ENCODE data around the gene TCTN3. TPM values are rescaled to one million over a fixed set of nuclear protein-coding genes. Genes with fewer than 3 reads are reported as not detected.

TCTN3 gene, protein sequence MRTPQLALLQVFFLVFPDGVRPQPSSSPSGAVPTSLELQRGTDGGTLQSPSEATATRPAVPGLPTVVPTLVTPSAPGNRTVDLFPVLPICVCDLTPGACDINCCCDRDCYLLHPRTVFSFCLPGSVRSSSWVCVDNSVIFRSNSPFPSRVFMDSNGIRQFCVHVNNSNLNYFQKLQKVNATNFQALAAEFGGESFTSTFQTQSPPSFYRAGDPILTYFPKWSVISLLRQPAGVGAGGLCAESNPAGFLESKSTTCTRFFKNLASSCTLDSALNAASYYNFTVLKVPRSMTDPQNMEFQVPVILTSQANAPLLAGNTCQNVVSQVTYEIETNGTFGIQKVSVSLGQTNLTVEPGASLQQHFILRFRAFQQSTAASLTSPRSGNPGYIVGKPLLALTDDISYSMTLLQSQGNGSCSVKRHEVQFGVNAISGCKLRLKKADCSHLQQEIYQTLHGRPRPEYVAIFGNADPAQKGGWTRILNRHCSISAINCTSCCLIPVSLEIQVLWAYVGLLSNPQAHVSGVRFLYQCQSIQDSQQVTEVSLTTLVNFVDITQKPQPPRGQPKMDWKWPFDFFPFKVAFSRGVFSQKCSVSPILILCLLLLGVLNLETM
- 1 to 10 TPM; 6.3 to 8.6 (median 6.8) TPM for total RNA-seq

DNA sequence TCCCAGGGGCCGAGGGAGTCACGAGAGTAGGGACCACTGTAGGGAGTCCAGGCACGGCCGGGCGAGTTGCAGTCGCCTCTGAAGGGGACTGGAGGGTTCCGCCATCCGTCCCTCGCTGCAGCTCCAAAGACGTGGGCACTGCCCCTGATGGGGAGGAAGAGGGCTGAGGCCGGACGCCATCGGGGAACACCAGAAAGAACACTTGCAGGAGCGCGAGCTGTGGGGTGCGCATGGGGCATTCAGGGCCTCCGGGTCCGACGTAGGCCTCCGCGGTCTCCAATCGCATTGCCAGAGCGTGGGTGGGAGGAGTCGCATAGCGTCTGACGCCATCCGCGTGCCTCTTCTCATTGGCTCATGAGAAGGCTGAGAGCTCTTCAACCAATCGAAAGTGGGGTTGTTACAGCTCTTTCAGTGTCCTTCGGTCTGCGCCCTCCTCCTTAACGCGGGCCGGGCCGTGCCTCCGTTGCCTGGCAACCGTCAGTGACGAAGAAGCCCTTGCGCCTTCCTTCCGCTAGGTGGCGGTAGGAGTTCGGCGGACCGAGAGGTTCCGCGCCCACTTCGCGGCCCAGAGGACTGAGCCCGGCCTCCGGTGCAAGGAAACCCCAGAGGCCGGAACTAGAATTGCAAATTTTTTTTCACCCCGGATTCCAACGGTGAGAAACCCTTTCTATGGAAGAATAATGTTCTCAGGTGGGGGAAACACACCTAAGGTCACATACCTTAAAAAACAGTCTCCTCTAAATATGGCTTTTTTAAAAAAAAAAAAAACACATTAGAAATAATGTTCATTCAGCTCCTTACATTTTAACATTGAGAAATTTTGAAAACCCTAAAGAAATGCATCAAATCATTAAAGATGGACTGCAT is at the start of gene TCTN3:
Gene TCTN3, minus strand, starts transcription at position 260 of the 867 bp plus-strand sequence. Its CDS starts 28 bp downstream, at position 232.
- intact Hi-C loops (cut with DNase I; ENCODE audit: low total_unique reads) (loop anchor here (1.0 to 5.0 kb wide), 5 partner anchors 37 to 599 kb away; partner anchors contain the start of genes ALDH18A1, CC2D2B and CCNJ), in situ Hi-C loops (cut with MboI; ENCODE audit: low sequenced_read_pairs in 4 of 4) (loop anchor here in 2 of 4 donors (10.0 to 25.0 kb wide), 2 partner anchors 151 to 343 kb away; partner anchors contain the start of gene CCNJ (in 2 of the 2))
- DNase-seq: peak; percentile 97 to 98
- peak; percentile 100 for ATAC-seq
- Histone ChIP-seq H3K4me1 (peaks cover 4 to 13% of the 10 kb centered on the region in 2 donors), H3K4me3 (peak within 1 kb of the TSS; percentile 77 to 93 (median 92)), H3K27ac (peak within 1 kb of the TSS; percentile 81 to 90 (median 87)), H3K36me3 (peaks cover 0 to 26% of the 10 kb centered on the region in 2 donors), H3K9me3 (no peaks in the 10 kb centered on the region), H3K27me3 (no peaks in the 10 kb centered on the region)
- peak; percentile 41 to 51 for TF ChIP-seq POLR2A (IDR thresholded peaks at IDR 0.05)
- TF ChIP-seq, protein P1, sequence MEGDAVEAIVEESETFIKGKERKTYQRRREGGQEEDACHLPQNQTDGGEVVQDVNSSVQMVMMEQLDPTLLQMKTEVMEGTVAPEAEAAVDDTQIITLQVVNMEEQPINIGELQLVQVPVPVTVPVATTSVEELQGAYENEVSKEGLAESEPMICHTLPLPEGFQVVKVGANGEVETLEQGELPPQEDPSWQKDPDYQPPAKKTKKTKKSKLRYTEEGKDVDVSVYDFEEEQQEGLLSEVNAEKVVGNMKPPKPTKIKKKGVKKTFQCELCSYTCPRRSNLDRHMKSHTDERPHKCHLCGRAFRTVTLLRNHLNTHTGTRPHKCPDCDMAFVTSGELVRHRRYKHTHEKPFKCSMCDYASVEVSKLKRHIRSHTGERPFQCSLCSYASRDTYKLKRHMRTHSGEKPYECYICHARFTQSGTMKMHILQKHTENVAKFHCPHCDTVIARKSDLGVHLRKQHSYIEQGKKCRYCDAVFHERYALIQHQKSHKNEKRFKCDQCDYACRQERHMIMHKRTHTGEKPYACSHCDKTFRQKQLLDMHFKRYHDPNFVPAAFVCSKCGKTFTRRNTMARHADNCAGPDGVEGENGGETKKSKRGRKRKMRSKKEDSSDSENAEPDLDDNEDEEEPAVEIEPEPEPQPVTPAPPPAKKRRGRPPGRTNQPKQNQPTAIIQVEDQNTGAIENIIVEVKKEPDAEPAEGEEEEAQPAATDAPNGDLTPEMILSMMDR (IDR thresholded peaks at IDR 0.05 in 4 of 5, conservative IDR thresholded peaks at IDR 0.05 in 1 of 5): peak; percentile 98 to 100 (median 99)

DNA sequence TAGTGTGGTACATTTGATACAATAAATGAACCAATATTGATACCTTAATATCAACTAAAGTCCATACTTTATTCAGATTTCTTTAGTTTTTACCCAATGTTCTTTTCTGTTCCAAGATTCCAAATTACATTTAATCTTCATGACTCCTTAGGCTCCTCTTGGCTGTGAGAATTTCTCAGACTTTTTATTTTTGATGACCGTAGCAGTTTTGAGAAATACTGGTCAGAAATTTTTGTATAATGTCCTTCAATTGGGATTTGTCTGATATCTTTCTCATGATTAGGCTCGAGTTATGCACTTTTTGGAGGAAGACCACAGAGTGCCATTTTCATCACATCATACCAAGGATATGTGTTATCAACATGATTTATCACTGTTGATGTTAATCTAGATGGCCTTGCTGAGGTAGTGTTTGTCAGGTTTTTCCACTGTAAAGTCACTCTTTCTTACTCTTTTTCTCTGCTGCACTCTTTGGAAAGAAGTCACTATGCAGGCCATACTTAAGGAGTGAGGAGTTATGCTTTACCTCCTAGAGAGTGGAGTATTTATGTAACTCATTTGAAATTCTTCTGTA is 49.3 kb upstream of the TCTN3 start:
- H3K36me3 ChIP-seq: no peaks in the 10 kb centered on the region
- H3K27ac ChIP-seq: peak overlapping the region; percentile 42 to 72 (median 64)
- no peak for TF ChIP-seq POLR2A (IDR thresholded peaks at IDR 0.05)
- TF ChIP-seq, protein P1 (IDR thresholded peaks at IDR 0.05 in 4 of 5, conservative IDR thresholded peaks at IDR 0.05 in 1 of 5): no peak
- peaks cover 4% of the 10 kb centered on the region in 2 donors for H3K4me1 ChIP-seq
- no peaks in the 10 kb centered on the region for H3K9me3 ChIP-seq
- DNase-seq (no peak), ATAC-seq (no peak)
- in situ Hi-C loops (cut with MboI; ENCODE audit: low sequenced_read_pairs in 4 of 4) (no loop called here), intact Hi-C loops (cut with DNase I; ENCODE audit: low total_unique reads) (no loop called here)
- H3K27me3 ChIP-seq: no peaks in the 10 kb centered on the region
- H3K4me3 ChIP-seq: no peak overlapping the region

DNA sequence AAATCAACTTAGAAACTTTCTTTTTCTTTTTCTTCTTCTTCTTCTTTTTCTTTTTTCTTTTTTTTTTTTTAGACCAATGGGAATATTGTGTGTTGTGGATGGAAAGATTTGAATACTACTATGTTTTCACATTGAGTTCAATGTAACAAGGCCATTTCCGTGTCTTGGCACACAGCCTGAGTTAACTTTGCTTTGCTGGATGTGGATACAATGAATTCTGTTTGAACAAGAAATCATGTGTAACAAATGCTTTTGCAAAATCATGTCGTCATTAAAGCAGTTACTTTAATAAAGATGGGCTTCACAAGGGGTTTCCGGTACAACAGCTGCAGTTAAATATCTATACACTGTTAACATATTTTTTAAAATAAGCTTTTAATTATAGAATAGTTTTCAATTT is 48.8 kb upstream of the TCTN3 start:
- no peak for ATAC-seq
- Histone ChIP-seq H3K4me3 (no peak overlapping the region), H3K9me3 (no peaks in the 10 kb centered on the region), H3K27me3 (no peaks in the 10 kb centered on the region), H3K27ac (peak overlapping the region; percentile 42 to 72 (median 64)), H3K4me1 (peaks cover 4% of the 10 kb centered on the region in 2 donors), H3K36me3 (no peaks in the 10 kb centered on the region)
- in situ Hi-C loops (cut with MboI; ENCODE audit: low sequenced_read_pairs in 4 of 4) (no loop called here), intact Hi-C loops (cut with DNase I; ENCODE audit: low total_unique reads) (no loop called here)
- TF ChIP-seq POLR2A (IDR thresholded peaks at IDR 0.05): no peak
- TF ChIP-seq, protein P1 (IDR thresholded peaks at IDR 0.05 in 4 of 5, conservative IDR thresholded peaks at IDR 0.05 in 1 of 5): no peak
- DNase-seq: no peak

DNA sequence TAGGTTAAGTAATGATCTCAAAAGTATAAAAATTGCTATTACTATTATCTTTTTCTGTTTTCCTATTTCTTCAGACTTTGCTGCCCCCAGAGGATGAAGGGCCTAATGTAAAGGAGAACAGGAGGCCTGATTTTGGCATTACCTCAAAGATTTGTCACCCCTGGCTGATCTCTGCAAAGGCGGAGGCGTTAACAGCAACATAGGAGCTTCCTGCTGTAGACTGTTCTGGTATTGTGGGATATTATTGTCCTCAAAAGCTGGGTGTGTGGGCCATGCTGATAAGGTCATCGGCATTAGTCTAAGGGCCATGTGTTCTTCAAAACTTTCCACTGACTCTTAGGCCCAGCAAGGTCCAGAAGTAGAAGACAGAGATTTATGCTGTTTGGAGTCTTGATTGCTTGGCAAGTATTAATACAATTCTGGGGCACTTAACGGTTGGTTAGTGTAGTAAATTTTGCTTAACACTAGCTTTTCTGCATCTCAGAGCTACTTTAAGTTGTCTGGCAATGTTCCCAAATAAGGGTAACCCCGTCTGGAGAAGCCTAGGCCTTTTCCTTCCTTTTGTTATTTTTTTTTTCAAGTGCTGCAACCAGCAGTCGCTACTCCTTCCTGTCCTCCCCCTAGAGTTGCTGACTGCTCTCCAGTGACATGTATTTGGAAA is 48.2 kb upstream of the TCTN3 start:
- Histone ChIP-seq H3K27me3 (no peaks in the 10 kb centered on the region), H3K27ac (peak overlapping the region; percentile 42 to 72 (median 64)), H3K4me3 (no peak overlapping the region), H3K4me1 (peaks cover 4% of the 10 kb centered on the region in 2 donors), H3K36me3 (no peaks in the 10 kb centered on the region), H3K9me3 (no peaks in the 10 kb centered on the region)
- TF ChIP-seq, protein P1 (IDR thresholded peaks at IDR 0.05 in 4 of 5, conservative IDR thresholded peaks at IDR 0.05 in 1 of 5): peak in 1 of 5 experiments; percentile 7
- TF ChIP-seq POLR2A (IDR thresholded peaks at IDR 0.05): no peak
- intact Hi-C loops (cut with DNase I; ENCODE audit: low total_unique reads): no loop called here
- in situ Hi-C loops (cut with MboI; ENCODE audit: low sequenced_read_pairs in 4 of 4): no loop called here
- ATAC-seq: peak; percentile 75 to 86
- no peak for DNase-seq

Data from gastrocnemius medialis (tissue), 4 donors.